BE2C (cell line): ENCODE data around the gene CDC42EP4.

Experiments
- DNase-seq: peaks from one replicate; pipeline ENCODE4 v3.0.0-alpha.2; 2020
- H3K27me3 ChIP-seq: fragments of 250-450 bp; sonication (Bioruptor Pico); 2 replicates; pipeline ENCODE4 v1.5.1; 2020; ENCODE audit warnings: mild to moderate bottlenecking
- H3K36me3 ChIP-seq: fragments of 250-450 bp; sonication (Bioruptor Pico); 2 replicates; pipeline ENCODE4 v1.5.1; 2020; ENCODE audit warnings: mild to moderate bottlenecking
- H3K4me1 ChIP-seq: fragments of 250-450 bp; sonication (Bioruptor Pico); 2 replicates; pipeline ENCODE4 v1.5.1; 2020
- H3K4me3 ChIP-seq: 2 replicates; pipeline ENCODE4 v1.5.1; 2011; ENCODE audit warnings: low read depth, low read length
- H3K9me3 ChIP-seq: fragments of 250-450 bp; sonication (Bioruptor Pico); 2 replicates; pipeline ENCODE4 v1.5.1; 2020
- TF ChIP-seq, protein P1 (sequence below): IDR thresholded peaks from 2 replicates; pipeline ENCODE4 v1.5.1; 2012; ENCODE audit warnings: mild to moderate bottlenecking, low read depth, low read length

The CDC42EP4 gene

GRCh38 chr17:73297934-73298861, 13.6 kb downstream of the CDC42EP4 start:
- Histone ChIP-seq H3K36me3 (no peaks in the 10 kb centered on the region), H3K4me3 (peak overlapping the region; percentile 21), H3K9me3 (no peaks in the 10 kb centered on the region), H3K4me1 (peaks cover 5% of the 10 kb centered on the region; the same call in 1 of the 2 replicates), H3K27me3 (no peaks in the 10 kb centered on the region)
- no peak for DNase-seq
- TF ChIP-seq, protein P1, sequence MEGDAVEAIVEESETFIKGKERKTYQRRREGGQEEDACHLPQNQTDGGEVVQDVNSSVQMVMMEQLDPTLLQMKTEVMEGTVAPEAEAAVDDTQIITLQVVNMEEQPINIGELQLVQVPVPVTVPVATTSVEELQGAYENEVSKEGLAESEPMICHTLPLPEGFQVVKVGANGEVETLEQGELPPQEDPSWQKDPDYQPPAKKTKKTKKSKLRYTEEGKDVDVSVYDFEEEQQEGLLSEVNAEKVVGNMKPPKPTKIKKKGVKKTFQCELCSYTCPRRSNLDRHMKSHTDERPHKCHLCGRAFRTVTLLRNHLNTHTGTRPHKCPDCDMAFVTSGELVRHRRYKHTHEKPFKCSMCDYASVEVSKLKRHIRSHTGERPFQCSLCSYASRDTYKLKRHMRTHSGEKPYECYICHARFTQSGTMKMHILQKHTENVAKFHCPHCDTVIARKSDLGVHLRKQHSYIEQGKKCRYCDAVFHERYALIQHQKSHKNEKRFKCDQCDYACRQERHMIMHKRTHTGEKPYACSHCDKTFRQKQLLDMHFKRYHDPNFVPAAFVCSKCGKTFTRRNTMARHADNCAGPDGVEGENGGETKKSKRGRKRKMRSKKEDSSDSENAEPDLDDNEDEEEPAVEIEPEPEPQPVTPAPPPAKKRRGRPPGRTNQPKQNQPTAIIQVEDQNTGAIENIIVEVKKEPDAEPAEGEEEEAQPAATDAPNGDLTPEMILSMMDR, result no peak

- Histone ChIP-seq H3K36me3 (peaks cover 4% of the 10 kb centered on the region; the same call in 1 of the 2 replicates), H3K9me3 (no peaks in the 10 kb centered on the region), H3K4me1 (peaks cover 7% of the 10 kb centered on the region), H3K27me3 (no peaks in the 10 kb centered on the region), H3K4me3 (no peak overlapping the region)
- no peak for DNase-seq
- TF ChIP-seq, protein P1, result no peak
Measured at GRCh38 chr17:73293480-73293911, 18.3 kb downstream of the CDC42EP4 start.

DNA sequence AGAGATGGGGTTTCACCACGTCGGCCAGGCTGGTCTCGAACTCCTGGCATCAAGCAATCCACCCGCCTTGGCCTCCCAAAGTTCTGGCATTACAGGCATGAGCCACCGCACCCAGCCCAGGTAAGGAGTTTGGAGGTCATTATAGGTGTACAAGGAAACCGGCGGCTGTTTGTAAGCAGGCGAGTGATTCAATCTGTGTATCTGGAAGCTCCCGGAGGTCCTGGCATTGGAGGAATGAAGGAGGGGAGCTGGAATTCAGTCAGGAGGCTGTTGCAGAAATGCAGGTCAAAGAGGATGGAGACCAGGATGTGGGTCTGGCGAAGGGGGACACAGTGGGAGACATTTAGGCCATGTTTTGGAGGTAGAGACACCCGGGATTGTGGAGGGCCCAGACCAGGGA, 18.8 kb downstream of the CDC42EP4 start:
- Histone ChIP-seq H3K36me3 (peaks cover 4% of the 10 kb centered on the region; the same call in 1 of the 2 replicates), H3K4me3 (no peak overlapping the region), H3K4me1 (peaks cover 3% of the 10 kb centered on the region), H3K27me3 (no peaks in the 10 kb centered on the region), H3K9me3 (no peaks in the 10 kb centered on the region)
- TF ChIP-seq, protein P1, result no peak
- DNase-seq, result no peak

- H3K4me1 ChIP-seq, result peaks cover 3% of the 10 kb centered on the region; the same call in 1 of the 2 replicates
- H3K4me3 ChIP-seq, result no peak overlapping the region
- H3K36me3 ChIP-seq, result peaks cover 4% of the 10 kb centered on the region; the same call in 1 of the 2 replicates
- no peaks in the 10 kb centered on the region for H3K27me3 ChIP-seq
- TF ChIP-seq, protein P1, result no peak
- no peaks in the 10 kb centered on the region for H3K9me3 ChIP-seq
- no peak for DNase-seq
Measured at GRCh38 chr17:73292031-73292531, 19.7 kb downstream of the CDC42EP4 start.

DNA sequence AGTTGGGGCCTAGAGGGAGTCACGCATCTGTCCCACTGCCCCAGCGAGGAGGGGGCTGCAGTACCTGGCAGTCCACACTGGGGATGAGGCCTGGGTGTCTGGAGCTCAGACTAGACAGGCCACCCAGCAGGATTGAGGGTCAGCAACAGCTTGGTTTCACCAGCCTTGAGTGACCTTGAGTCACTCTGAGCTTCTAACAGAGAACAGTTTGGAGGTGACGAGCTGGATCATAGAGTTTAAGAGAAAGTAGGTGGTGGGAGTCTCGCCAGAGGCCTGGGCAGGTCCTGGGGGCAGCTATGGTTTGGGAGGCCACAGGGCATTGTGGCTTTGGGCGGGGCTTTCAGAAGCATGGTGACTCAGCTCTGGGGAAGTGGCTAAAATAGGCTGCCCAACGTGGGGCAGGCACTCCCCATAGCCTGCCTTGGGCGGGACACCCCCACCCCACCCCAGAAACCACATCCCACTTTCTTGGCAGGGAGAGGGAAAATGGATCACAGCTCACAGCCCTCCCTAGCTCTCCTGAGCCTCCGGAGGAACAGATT, 20.5 kb downstream of the CDC42EP4 start:
- peaks cover 3% of the 10 kb centered on the region; the same call in 1 of the 2 replicates for H3K4me1 ChIP-seq
- no peaks in the 10 kb centered on the region for H3K27me3 ChIP-seq
- no peak overlapping the region for H3K4me3 ChIP-seq
- TF ChIP-seq, protein P1, result no peak
- H3K36me3 ChIP-seq, result peaks cover 7% of the 10 kb centered on the region
- DNase-seq, result no peak
- no peaks in the 10 kb centered on the region for H3K9me3 ChIP-seq
